GM10847 (cell line): ENCODE data around the gene GUCA1A.

Source experiments
- POLR2A ChIP-seq: IDR thresholded peaks from 2 replicates; pipeline ENCODE4 v1.6.1; 2011; ENCODE audit not compliant: insufficient read length; ENCODE audit errors: extremely low read depth

GUCA1A gene

DNA sequence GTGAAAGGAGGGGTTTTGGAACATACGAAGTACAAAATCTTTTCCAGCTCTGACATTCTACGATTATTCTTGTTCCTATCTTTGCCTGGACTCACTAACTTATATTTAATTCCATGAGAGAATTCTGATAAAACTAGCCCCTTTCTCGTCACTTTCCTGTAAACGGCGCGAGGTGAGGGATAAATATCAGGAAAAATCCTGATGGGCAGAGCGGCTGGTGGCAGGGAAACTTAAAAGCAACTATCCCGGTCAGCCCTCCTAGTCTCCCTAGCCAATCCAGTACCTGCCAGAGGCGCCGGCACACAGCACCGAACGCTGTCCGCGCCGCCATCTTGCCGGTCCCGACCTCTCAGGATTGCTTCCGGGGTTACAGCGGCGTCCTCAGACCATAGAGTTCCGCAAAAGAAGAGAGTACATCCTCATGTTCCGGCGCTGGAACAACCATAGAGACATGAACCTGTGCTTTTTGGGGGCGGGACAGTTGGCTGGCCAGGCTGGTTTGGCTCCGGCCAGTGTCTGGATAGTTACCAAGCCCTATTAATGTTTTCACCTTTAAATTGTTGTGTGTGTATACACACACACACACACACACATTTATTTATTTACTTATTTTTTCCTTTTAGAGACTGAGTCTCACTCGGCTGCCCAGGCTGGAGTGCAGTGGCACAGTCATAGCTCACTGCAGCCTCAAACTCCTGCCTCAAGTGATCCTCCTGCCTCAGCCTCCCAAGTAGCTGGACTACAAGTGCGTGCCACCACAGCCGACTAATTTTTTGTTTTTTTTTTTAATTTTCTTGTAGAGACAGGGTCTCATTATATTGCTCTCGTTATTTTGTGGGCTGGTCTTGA lies 44.6 kb downstream of the GUCA1A start, which contains the start of gene MRPS10:
Gene MRPS10 (minus strand): TSS at position 343 of the 849 bp plus-strand sequence. CDS start 12 bp downstream, at position 331.
- TF ChIP-seq POLR2A = peak; percentile 88

DNA sequence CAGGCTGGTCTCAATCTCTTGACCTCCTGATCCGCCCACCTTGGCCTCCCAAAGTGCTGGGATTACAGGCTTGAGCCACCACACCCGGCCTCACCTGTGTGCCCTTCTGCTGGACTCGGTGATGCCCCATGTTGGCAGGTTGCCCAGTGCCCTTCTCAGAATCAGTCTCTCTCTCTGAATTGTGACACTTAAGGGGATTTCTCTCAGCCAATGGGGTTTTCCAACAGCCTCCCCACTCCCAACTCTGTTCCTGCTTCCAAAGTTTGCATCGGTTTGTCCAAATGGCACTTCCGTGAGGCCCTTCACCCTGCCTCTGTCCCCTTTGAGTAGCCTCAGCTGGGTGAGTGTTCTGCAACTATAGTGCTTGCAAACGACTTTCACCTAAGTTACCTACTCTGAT lies 47.6 kb downstream of the GUCA1A start:
- no peak for TF ChIP-seq POLR2A

DNA sequence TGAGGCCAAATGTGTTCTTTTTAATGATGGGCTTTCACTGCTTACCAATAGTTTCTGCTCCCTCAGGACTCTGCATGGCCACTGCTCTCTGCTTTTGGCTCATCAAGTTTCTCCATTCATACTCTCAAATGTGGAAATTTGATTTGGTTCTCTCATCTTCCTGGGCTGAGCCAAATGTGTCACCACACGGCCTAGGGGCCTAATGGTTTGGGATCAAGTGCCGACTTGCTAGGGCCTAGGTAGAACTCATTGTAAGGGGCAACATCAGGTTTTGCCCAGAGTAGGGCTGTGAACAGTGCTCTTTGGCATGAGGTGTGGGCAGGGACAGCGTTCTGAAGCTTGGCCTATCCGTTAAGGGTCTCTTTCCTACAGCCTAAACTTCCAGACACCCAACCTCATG lies 48.4 kb downstream of the GUCA1A start:
- TF ChIP-seq POLR2A = no peak

DNA sequence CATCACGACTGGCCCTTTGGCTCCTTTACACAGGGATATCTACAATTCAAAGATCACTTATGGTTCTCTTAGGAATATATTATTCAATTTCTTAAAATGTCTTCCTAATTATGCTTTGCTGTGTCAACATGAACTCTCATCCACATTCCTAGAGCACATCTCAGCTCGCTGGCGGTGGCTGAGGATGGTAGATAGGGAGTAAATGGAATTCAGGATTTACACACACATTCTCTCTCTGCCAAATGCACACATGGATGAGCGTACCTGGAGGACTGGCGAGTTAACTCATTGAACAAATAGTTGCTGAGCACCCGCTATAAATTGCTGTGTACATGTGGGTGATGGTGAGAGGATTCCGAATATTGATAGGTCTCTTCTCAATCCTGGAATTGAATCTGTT lies 49.3 kb downstream of the GUCA1A start:
- TF ChIP-seq POLR2A = no peak

DNA sequence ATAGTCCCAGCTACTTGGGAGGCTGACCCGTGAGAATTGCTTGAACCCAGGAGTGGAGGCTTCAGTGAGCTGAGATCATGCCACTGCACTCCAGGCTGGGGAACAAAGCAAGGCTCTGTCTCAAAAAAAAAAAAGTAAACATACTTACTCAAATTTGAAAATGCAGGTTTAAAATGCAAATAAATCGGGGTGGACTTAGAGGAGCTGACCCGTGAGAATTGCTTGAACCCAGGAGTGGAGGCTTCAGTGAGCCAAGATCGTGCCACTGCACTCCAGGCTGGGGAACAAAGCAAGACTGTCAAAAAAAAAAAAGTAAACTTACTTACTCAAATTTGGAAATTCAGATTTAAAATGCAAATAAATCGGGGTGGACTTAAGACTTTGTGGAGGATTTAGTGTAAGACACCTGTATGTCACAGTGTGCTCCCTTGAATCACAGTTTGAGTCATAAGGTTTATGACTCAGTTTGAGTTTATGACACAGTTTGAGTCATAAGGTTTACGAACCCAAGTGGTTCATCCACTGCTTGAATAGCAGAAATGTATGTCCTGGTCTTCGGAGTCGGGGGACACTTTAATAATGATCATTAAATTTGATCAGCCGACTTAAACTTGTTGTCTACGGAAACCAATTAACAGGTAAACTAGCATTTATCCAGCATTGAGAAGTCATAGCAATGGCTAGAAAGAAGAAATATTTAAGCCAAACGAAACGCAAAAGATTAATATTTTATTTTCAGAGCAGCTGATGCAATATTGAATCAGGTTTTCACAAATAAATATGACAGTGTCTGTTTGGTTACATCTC lies 51.3 kb downstream of the GUCA1A start:
- TF ChIP-seq POLR2A = no peak

DNA sequence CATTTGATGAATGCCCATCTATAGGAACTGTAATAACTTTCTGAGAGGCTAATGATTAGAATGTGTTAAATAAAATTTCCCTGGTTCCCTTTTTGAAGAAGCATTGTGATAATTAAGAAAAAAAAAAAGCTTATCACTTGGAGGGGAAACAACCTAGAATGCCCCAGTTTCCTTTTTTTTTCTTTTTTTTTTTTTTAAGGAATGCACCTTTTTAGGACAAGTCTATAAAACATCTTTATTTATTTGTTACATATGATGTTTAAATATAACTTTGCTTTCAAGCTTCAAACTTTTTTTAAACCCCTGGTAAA lies 51.8 kb downstream of the GUCA1A start:
- TF ChIP-seq POLR2A = no peak

DNA sequence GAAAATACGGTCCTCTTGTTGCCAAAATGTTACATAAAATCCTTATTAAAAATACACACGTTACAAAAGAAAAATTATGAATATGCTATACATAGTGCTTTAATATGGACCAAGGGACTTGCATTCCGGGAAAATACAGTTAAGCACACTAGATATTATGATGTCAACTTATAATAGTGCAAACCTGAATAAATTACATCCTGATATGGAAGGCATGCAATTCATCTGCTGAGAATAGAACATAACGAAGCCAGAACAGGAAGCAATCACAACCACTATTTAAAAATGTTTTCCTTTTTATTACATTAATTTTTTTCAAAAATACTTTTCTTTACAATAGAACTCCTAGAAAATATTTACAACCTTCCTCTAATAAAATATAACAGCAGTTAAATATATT lies 52.3 kb downstream of the GUCA1A start:
- no peak for TF ChIP-seq POLR2A

DNA sequence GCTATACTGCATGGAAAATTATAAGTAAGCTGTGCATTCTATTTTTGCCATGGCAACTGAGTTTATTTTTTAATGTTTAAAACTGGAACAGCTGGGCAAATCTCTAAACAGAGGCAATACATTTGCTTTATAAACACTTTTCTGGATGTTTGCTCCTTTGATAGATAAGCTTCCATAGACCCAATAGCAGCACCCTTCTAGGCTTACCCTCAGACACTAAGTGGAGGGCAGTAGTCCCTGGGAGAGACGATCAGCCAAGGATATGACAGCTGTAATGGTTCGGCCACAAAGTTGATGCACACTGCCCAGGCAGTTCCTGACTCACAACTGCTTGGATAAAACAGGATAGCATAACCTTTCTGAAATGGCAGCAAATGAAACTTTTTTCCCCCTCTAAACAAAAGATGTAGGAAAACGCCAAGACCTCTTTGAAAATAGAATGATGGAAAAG lies 53.0 kb downstream of the GUCA1A start:
- no peak for TF ChIP-seq POLR2A

DNA sequence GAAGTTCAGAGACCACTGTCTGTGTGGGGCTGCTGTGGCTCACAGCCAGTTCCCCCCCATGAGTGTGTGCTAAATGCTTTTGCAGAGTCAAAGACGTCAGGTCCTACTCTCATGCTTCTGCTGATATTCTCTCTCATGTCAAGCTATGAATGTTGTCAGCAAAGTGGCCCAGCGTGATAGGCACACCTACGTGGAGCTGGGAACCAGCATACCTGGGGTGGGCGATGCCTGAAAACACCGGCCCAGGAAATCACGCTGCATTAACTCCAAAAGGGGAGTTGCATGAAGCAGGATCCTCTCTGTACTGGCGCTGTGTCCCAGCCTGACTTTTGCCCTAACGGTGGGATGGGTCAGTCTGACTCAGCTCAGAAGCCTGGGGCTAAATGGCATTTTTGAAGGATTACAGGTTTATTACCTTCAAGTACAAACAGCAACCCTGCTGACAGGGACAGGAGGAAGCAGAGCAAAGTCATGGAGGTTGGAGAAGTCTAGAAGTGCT lies 53.5 kb downstream of the GUCA1A start:
- TF ChIP-seq POLR2A = no peak

DNA sequence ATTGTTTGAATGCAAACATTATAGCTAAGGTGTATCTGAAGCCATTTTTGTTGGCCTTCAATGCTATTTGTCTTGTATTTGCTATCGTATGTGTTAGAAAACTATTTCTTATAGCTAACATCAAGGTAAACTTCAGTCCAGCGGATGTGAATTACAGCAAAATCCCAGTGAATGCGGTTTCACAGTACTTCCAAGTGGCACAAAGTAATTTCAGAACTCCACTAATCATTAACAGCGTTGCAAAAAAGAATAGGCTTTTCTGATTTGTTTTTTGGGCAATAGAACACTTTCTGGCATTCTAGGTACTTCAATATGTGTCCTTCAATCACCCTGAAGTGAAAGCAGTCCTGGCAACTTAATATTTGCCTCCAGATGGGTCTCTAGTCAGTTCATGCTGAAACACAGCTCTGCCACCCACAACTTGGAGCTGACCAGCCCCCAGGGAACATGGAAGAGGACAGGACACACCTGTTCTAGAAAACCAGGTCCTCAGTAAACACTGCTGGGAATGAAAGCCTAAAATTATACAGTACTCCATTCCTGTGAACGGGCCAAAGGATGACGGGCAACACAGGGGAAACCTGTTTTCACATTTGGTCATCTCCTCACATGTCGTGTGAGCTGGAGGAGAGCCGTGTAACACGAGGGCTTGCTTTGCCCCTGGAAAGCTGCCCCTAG lies 54.1 kb downstream of the GUCA1A start:
- no peak for TF ChIP-seq POLR2A

DNA sequence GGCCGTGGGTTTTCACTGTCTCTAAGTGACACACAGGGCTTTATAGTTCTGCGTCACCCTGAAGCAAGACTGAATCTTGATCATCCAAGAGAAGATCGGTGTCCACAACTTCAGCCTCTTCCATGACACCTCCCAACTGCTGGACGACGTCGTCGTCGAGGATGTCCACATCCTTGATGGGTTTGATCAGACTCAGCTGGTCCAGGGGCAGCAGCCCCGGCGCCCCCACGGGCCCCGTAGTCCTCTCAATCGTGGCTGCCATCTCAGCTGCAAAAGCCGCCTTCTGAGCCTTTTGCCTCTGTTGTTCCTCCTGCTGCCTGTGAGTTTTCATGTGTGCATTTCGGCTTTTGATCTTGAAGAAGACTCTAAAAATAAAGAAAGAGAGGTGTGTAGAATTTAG lies 55.1 kb downstream of the GUCA1A start:
- TF ChIP-seq POLR2A = no peak
